H9 (cell line): ENCODE results near the gene ARPC2. TPM values are rescaled to one million over a fixed set of nuclear protein-coding genes. Genes with fewer than 3 reads are reported as not detected.

Source experiments
- DNase-seq: peaks from one replicate; pipeline ENCODE4 v3.0.0-alpha.2; 2017
- H2AFZ ChIP-seq: one replicate; pipeline ENCODE4 v1.6.1; 2013; ENCODE audit warnings: mild to moderate bottlenecking, low read length, control low read depth, moderate library complexity
- H2AK5ac ChIP-seq: 2 replicates; pipeline ENCODE4 v1.6.1; 2013; ENCODE audit warnings: low read length, control low read depth, mixed read lengths; ENCODE audit not compliant: insufficient read length
- H2BK120ac ChIP-seq: one replicate; pipeline ENCODE4 v1.6.1; 2013; ENCODE audit warnings: low read depth, mild to moderate bottlenecking, low read length, control low read depth, inconsistent platforms; ENCODE audit not compliant: poor library complexity, severe bottlenecking
- H2BK12ac ChIP-seq: 2 replicates; pipeline ENCODE4 v1.6.1; 2013; ENCODE audit warnings: low read length, control low read depth, mixed read lengths, low read depth; ENCODE audit not compliant: insufficient read length
- H2BK15ac ChIP-seq: 2 replicates; pipeline ENCODE4 v1.6.1; 2013; ENCODE audit warnings: low read depth, low read length, control low read depth
- H2BK20ac ChIP-seq: one replicate; pipeline ENCODE4 v1.6.1; 2013; ENCODE audit warnings: low read depth, mild to moderate bottlenecking, low read length, control low read depth, inconsistent platforms; ENCODE audit not compliant: poor library complexity, severe bottlenecking
- H2BK5ac ChIP-seq: 2 replicates; pipeline ENCODE4 v1.6.1; 2013; ENCODE audit warnings: low read length, control low read depth, mixed read lengths; ENCODE audit not compliant: insufficient read length
- H3K14ac ChIP-seq: 2 replicates; pipeline ENCODE4 v1.6.1; 2013; ENCODE audit warnings: low read length, control low read depth; ENCODE audit not compliant: insufficient read depth
- H3K18ac ChIP-seq: 2 replicates; pipeline ENCODE4 v1.6.1; 2013; ENCODE audit warnings: low read depth, mild to moderate bottlenecking, mixed read lengths, low read length, control low read depth; ENCODE audit not compliant: insufficient read length
- H3K23ac ChIP-seq: 2 replicates; pipeline ENCODE4 v1.6.1; 2013; ENCODE audit warnings: low read length, control low read depth, mixed read lengths, low read depth; ENCODE audit not compliant: insufficient read length
- H3K23me2 ChIP-seq: 2 replicates; pipeline ENCODE4 v1.6.1; 2013; ENCODE audit warnings: low read depth, mild to moderate bottlenecking, mixed read lengths, low read length, control low read depth; ENCODE audit not compliant: insufficient read length, poor library complexity, severe bottlenecking
- H3K27ac ChIP-seq: 2 replicates; pipeline ENCODE4 v1.5.1; 2013; ENCODE audit warnings: low read length, control low read depth, mixed read lengths, low read depth; ENCODE audit not compliant: insufficient read length
- H3K27me3 ChIP-seq: 2 replicates; pipeline ENCODE4 v1.6.1; 2013; ENCODE audit warnings: low read length, control low read depth, inconsistent platforms; ENCODE audit not compliant: insufficient read depth
- H3K4ac ChIP-seq: 2 replicates; pipeline ENCODE4 v1.6.1; 2013; ENCODE audit warnings: low read depth, mild to moderate bottlenecking, control low read depth, inconsistent platforms, low read length, moderate library complexity
- H3K4me1 ChIP-seq: 2 replicates; pipeline ENCODE4 v1.6.1; 2013; ENCODE audit warnings: low read length, control low read depth, inconsistent platforms; ENCODE audit not compliant: insufficient read depth
- H3K4me2 ChIP-seq: 2 replicates; pipeline ENCODE4 v1.6.1; 2013; ENCODE audit warnings: low read length, control low read depth, mixed read lengths; ENCODE audit not compliant: insufficient read length, insufficient read depth
- H3K56ac ChIP-seq: 2 replicates; pipeline ENCODE4 v1.6.1; 2013; ENCODE audit warnings: low read depth, mild to moderate bottlenecking, mixed read lengths, low read length, control low read depth; ENCODE audit not compliant: insufficient read length
- H3K79me1 ChIP-seq: 2 replicates; pipeline ENCODE4 v1.6.1; 2013; ENCODE audit warnings: low read depth, mild to moderate bottlenecking, moderate library complexity, low read length, control low read depth, inconsistent platforms; ENCODE audit not compliant: insufficient read depth, poor library complexity, severe bottlenecking
- H3K79me2 ChIP-seq: 2 replicates; pipeline ENCODE4 v1.6.1; 2013; ENCODE audit warnings: low read length, control low read depth, inconsistent platforms; ENCODE audit not compliant: insufficient read depth
- H3K9ac ChIP-seq: 2 replicates; pipeline ENCODE4 v1.6.1; 2013; ENCODE audit warnings: low read length, control low read depth, mixed read lengths; ENCODE audit not compliant: insufficient read length; ENCODE audit errors: extremely low read depth
- H3K9me3 ChIP-seq: one replicate; pipeline ENCODE4 v1.6.1; 2013; ENCODE audit warnings: low read depth, low read length, inconsistent platforms; ENCODE audit not compliant: control insufficient read depth
- H3T11ph ChIP-seq: one replicate; pipeline ENCODE4 v1.6.1; 2013; ENCODE audit warnings: mild to moderate bottlenecking, low read length, control low read depth, inconsistent platforms
- H4K20me1 ChIP-seq: one replicate; pipeline ENCODE4 v1.6.1; 2013; ENCODE audit not compliant: control insufficient read depth, insufficient read length, insufficient read depth
- H4K5ac ChIP-seq: 2 replicates; pipeline ENCODE4 v1.6.1; 2013; ENCODE audit warnings: low read depth, mild to moderate bottlenecking, mixed read lengths, low read length, control low read depth; ENCODE audit not compliant: insufficient read length
- H4K8ac ChIP-seq: replicated peaks from 2 replicates; pipeline ENCODE4 v1.6.1; 2013; ENCODE audit warnings: low read length, control low read depth, mixed read lengths, low read depth; ENCODE audit not compliant: insufficient read length
- H4K91ac ChIP-seq: 2 replicates; pipeline ENCODE4 v1.6.1; 2013; ENCODE audit warnings: low read depth, mild to moderate bottlenecking, moderate library complexity, mixed read lengths, low read length, control low read depth; ENCODE audit not compliant: insufficient read length
- H3K27ac Mint-ChIP-seq, 3 experiments: 2 replicates in 2 of 3; 3 replicates in 1 of 3; pipeline ENCODE4 v1.8.0; 2020 to 2021; ENCODE audit warnings: mixed read lengths in 3 of 3, mild to moderate bottlenecking in 1 of 3, moderate library complexity in 1 of 3
- H3K27me3 Mint-ChIP-seq: 2 replicates; pipeline ENCODE4 v1.8.0; 2021; ENCODE audit warnings: low read depth, mild to moderate bottlenecking, moderate library complexity, mixed read lengths
- H3K36me3 Mint-ChIP-seq, 3 experiments: 2 replicates in 2 of 3; 3 replicates in 1 of 3; pipeline ENCODE4 v1.8.0; 2020 to 2021; ENCODE audit warnings: low read depth in 3 of 3, mixed read lengths in 3 of 3; ENCODE audit not compliant: insufficient read depth in 1 of 3
- H3K4me1 Mint-ChIP-seq, 2 experiments: 2 replicates each; pipeline ENCODE4 v1.8.0; 2020; ENCODE audit warnings: mixed read lengths in 2 of 2
- H3K4me3 Mint-ChIP-seq, 2 experiments: 2 replicates in 1 of 2; 3 replicates in 1 of 2; pipeline ENCODE4 v1.8.0; 2020 to 2021; ENCODE audit warnings: mild to moderate bottlenecking in 2 of 2, mixed read lengths in 2 of 2, moderate library complexity in 1 of 2
- H3K9me3 Mint-ChIP-seq, 2 experiments: 2 replicates in 1 of 2; 3 replicates in 1 of 2; pipeline ENCODE4 v1.8.0; 2020; ENCODE audit warnings: mild to moderate bottlenecking in 2 of 2, mixed read lengths in 2 of 2, moderate library complexity in 1 of 2
- CTCF ChIP-seq: fragments of 200-600 bp; sonication (generic); conservative IDR thresholded peaks from 3 replicates; pipeline ENCODE4 v1.8.0; 2021; ENCODE audit warnings: antibody characterized with exemption, mild to moderate bottlenecking
- WGBS: extraction: QIAGEN DNeasy Blood & Tissue Kit; methylation state at CpG from one replicate; pipeline ENCODE4 v1.1.7; 2013; ENCODE audit warnings: missing lambda C conversion rate, low lambda C conversion rate, mixed read lengths; ENCODE audit not compliant: insufficient read length; ENCODE audit errors: extremely low coverage; 5-methylcytosine and 5-hydroxymethylcytosine counted together
- total RNA-seq: library from RNA; stranded (reverse); gene quantifications from 2 replicates; pipeline ENCODE4 v1.2.1, GENCODE V29; 2021

Gene ARPC2
- total RNA-seq, 1 experiment from 2014 or later, result 197 TPM

- no peak within 1 kb of the TSS for H3K9ac ChIP-seq
These were observed 75.3 kb downstream of the ARPC2 start, which contains the start of gene TMBIM1 for GRCh38 chr2:218292048-218293014. Gene TMBIM1, minus strand, starts transcription at chr2:218292503. Its CDS starts 10,362 bp downstream, at chr2:218282141.

More at GRCh38 chr2:218292048-218293014, 75.3 kb downstream of the ARPC2 start, which contains the start of gene TMBIM1:
- H2BK120ac ChIP-seq, result no peak within 1 kb of the TSS
- no peak within 1 kb of the TSS for H4K91ac ChIP-seq
- H3K4me1 ChIP-seq, result 0 out of 2 replicates have a peak, but pooled peaks cover 2% of the 10 kb centered on the region
- Mint-ChIP-seq H3K27ac (no peak within 1 kb of the TSS), H3K27me3 (peaks cover 1% of the 10 kb centered on the region), H3K36me3 (no peaks in the 10 kb centered on the region), H3K4me3 (peak within 1 kb of the TSS; percentile 67 to 77), H3K4me1 (peaks cover 45 to 50% of the 10 kb centered on the region in 2 experiments), H3K9me3 (no peaks in the 10 kb centered on the region)
- H3K4me2 ChIP-seq, result peak within 1 kb of the TSS; percentile 48
- H4K8ac ChIP-seq, result no peak within 1 kb of the TSS
- H3K79me1 ChIP-seq, result no peaks in the 10 kb centered on the region
- H2BK12ac ChIP-seq, result no peak within 1 kb of the TSS
- no CpG with 5 or more reads among the region's 63 CpGs for WGBS
- no peak within 1 kb of the TSS for H2AFZ ChIP-seq
- no peak within 1 kb of the TSS for H3K23ac ChIP-seq
- H2AK5ac ChIP-seq, result no peak within 1 kb of the TSS
- H2BK20ac ChIP-seq, result no peak within 1 kb of the TSS
- no peak within 1 kb of the TSS for H3K18ac ChIP-seq
- no peaks in the 10 kb centered on the region for H3K27me3 ChIP-seq
- H3K14ac ChIP-seq, result no peak within 1 kb of the TSS; the same call in 1 of the 2 replicates
- no peak within 1 kb of the TSS for H4K5ac ChIP-seq
- peak; percentile 74 for DNase-seq
- no peak within 1 kb of the TSS for H3T11ph ChIP-seq
- H3K56ac ChIP-seq, result no peak within 1 kb of the TSS
- no peak within 1 kb of the TSS for H3K27ac ChIP-seq
- peaks cover 7% of the 10 kb centered on the region for H3K23me2 ChIP-seq
- H3K4ac ChIP-seq, result no peak within 1 kb of the TSS
- H4K20me1 ChIP-seq, result no peaks in the 10 kb centered on the region
- no peaks in the 10 kb centered on the region for H3K79me2 ChIP-seq
- no peaks in the 10 kb centered on the region for H3K9me3 ChIP-seq
- no peak within 1 kb of the TSS for H2BK15ac ChIP-seq
- peak; percentile 93 for TF ChIP-seq CTCF
- H2BK5ac ChIP-seq, result no peak within 1 kb of the TSS
